ENCODE measurements around the gene CPVL.

DNA sequence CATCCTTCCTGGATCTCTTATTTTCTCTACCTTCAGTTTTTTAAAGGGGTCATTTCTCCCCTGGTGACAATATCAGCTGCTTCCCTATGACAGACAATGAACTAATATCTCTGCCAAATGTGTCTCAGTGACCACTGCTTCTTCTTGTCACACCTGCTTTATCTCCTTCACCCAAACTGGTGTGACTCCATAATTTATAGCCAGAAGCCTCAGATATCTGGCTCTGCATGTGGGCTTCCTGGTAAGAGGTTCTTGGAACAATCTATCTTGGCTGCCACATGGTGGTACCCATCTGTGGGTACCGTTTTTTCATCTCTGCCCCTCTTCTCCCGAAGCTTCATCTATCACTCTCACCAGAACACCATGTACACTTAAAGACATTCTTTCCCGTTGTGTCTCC lies 37.0 kb downstream of the CPVL start:
- TF ChIP-seq SP4 (IDR thresholded peaks at IDR 0.05; ENCODE audit: low read length): no peak
- TF ChIP-seq EGR1 (IDR thresholded peaks at IDR 0.05; ENCODE audit: borderline replicate concordance, low read depth, low read length): no peak
- TF ChIP-seq EP300 (IDR thresholded peaks at IDR 0.05; ENCODE audit: borderline replicate concordance in 1 of 2, low read depth in 2 of 2, low read length in 2 of 2): no peak
- TF ChIP-seq, protein P1, sequence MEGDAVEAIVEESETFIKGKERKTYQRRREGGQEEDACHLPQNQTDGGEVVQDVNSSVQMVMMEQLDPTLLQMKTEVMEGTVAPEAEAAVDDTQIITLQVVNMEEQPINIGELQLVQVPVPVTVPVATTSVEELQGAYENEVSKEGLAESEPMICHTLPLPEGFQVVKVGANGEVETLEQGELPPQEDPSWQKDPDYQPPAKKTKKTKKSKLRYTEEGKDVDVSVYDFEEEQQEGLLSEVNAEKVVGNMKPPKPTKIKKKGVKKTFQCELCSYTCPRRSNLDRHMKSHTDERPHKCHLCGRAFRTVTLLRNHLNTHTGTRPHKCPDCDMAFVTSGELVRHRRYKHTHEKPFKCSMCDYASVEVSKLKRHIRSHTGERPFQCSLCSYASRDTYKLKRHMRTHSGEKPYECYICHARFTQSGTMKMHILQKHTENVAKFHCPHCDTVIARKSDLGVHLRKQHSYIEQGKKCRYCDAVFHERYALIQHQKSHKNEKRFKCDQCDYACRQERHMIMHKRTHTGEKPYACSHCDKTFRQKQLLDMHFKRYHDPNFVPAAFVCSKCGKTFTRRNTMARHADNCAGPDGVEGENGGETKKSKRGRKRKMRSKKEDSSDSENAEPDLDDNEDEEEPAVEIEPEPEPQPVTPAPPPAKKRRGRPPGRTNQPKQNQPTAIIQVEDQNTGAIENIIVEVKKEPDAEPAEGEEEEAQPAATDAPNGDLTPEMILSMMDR (IDR thresholded peaks at IDR 0.05; ENCODE audit: control extremely low read depth in 1 of 3, insufficient read depth in 1 of 3, low read depth in 1 of 3, low read length in 3 of 3): no peak
- TF ChIP-seq, protein P2, sequence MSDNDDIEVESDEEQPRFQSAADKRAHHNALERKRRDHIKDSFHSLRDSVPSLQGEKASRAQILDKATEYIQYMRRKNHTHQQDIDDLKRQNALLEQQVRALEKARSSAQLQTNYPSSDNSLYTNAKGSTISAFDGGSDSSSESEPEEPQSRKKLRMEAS (IDR thresholded peaks at IDR 0.05): no peak
- TF ChIP-seq SIN3A (conservative IDR thresholded peaks at IDR 0.05 in 1 of 2, IDR thresholded peaks at IDR 0.05 in 1 of 2; ENCODE audit: low read depth in 1 of 2, low read length in 2 of 2): no peak
- TF ChIP-seq, protein P3, sequence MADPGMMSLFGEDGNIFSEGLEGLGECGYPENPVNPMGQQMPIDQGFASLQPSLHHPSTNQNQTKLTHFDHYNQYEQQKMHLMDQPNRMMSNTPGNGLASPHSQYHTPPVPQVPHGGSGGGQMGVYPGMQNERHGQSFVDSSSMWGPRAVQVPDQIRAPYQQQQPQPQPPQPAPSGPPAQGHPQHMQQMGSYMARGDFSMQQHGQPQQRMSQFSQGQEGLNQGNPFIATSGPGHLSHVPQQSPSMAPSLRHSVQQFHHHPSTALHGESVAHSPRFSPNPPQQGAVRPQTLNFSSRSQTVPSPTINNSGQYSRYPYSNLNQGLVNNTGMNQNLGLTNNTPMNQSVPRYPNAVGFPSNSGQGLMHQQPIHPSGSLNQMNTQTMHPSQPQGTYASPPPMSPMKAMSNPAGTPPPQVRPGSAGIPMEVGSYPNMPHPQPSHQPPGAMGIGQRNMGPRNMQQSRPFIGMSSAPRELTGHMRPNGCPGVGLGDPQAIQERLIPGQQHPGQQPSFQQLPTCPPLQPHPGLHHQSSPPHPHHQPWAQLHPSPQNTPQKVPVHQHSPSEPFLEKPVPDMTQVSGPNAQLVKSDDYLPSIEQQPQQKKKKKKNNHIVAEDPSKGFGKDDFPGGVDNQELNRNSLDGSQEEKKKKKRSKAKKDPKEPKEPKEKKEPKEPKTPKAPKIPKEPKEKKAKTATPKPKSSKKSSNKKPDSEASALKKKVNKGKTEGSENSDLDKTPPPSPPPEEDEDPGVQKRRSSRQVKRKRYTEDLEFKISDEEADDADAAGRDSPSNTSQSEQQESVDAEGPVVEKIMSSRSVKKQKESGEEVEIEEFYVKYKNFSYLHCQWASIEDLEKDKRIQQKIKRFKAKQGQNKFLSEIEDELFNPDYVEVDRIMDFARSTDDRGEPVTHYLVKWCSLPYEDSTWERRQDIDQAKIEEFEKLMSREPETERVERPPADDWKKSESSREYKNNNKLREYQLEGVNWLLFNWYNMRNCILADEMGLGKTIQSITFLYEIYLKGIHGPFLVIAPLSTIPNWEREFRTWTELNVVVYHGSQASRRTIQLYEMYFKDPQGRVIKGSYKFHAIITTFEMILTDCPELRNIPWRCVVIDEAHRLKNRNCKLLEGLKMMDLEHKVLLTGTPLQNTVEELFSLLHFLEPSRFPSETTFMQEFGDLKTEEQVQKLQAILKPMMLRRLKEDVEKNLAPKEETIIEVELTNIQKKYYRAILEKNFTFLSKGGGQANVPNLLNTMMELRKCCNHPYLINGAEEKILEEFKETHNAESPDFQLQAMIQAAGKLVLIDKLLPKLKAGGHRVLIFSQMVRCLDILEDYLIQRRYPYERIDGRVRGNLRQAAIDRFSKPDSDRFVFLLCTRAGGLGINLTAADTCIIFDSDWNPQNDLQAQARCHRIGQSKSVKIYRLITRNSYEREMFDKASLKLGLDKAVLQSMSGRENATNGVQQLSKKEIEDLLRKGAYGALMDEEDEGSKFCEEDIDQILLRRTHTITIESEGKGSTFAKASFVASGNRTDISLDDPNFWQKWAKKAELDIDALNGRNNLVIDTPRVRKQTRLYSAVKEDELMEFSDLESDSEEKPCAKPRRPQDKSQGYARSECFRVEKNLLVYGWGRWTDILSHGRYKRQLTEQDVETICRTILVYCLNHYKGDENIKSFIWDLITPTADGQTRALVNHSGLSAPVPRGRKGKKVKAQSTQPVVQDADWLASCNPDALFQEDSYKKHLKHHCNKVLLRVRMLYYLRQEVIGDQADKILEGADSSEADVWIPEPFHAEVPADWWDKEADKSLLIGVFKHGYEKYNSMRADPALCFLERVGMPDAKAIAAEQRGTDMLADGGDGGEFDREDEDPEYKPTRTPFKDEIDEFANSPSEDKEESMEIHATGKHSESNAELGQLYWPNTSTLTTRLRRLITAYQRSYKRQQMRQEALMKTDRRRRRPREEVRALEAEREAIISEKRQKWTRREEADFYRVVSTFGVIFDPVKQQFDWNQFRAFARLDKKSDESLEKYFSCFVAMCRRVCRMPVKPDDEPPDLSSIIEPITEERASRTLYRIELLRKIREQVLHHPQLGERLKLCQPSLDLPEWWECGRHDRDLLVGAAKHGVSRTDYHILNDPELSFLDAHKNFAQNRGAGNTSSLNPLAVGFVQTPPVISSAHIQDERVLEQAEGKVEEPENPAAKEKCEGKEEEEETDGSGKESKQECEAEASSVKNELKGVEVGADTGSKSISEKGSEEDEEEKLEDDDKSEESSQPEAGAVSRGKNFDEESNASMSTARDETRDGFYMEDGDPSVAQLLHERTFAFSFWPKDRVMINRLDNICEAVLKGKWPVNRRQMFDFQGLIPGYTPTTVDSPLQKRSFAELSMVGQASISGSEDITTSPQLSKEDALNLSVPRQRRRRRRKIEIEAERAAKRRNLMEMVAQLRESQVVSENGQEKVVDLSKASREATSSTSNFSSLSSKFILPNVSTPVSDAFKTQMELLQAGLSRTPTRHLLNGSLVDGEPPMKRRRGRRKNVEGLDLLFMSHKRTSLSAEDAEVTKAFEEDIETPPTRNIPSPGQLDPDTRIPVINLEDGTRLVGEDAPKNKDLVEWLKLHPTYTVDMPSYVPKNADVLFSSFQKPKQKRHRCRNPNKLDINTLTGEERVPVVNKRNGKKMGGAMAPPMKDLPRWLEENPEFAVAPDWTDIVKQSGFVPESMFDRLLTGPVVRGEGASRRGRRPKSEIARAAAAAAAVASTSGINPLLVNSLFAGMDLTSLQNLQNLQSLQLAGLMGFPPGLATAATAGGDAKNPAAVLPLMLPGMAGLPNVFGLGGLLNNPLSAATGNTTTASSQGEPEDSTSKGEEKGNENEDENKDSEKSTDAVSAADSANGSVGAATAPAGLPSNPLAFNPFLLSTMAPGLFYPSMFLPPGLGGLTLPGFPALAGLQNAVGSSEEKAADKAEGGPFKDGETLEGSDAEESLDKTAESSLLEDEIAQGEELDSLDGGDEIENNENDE (IDR thresholded peaks at IDR 0.05; ENCODE audit: insufficient replicate concordance, low read length): no peak
- no peak for TF ChIP-seq YY1 (IDR thresholded peaks at IDR 0.05; ENCODE audit: low read depth, low read length)
- TF ChIP-seq SP1 (IDR thresholded peaks at IDR 0.05; ENCODE audit: low read depth, low read length): no peak
- TF ChIP-seq POLR2AphosphoS5 (IDR thresholded peaks at IDR 0.05; ENCODE audit: low read depth, low read length): no peak
- TF ChIP-seq ZNF274 (IDR thresholded peaks at IDR 0.05; ENCODE audit: borderline replicate concordance, extremely low read depth, low read length): no peak

Data from H1 (cell line).